Endothelial cell of umbilical vein (primary cell): Measurements from ENCODE around the gene SLC16A7. TPM values are rescaled to one million over a fixed set of nuclear protein-coding genes. Genes with fewer than 3 reads are reported as not detected.

Experiments
- BruUV-seq: library from RNA; stranded (reverse); fragments of 400-500 nt; replicated peaks from 2 replicates; lab custom pipeline; 2021; lab: Mats Ljungman, UMichigan
- CTCF ChIA-PET: fragments of 300-600, 350-600 bp; sonication (Branson Sonifier 250); formaldehyde crosslinking; loops from one replicate; lab custom pipeline; 2021; ENCODE audit warnings: antibody characterized with exemption, inconsistent platforms; lab: Charles Lee
- POLR2A ChIA-PET: fragments of 300-600, 350-600 bp; sonication (Branson Sonifier 250); formaldehyde crosslinking; loops from one replicate; lab custom pipeline; 2021; ENCODE audit warnings: antibody characterized with exemption, inconsistent platforms; lab: Charles Lee
- DNase-seq: peaks from one replicate; pipeline ENCODE4 v3.0.0-alpha.2; 2011; ENCODE audit warnings: low read depth, low spot score
- FAIRE-seq: peaks from 2 replicates; lab custom pipeline; 2011; peaks lifted over from hg19 to GRCh38; lab: Jason Lieb, UNC
- H2AFZ ChIP-seq: 2 replicates; pipeline ENCODE4 v1.6.0; 2012; ENCODE audit warnings: low read depth, low read length, control low read depth, inconsistent platforms
- H3K27ac ChIP-seq: 2 replicates; pipeline ENCODE4 v1.5.1; 2011; ENCODE audit warnings: low read depth, mild to moderate bottlenecking, control low read depth, low read length, moderate library complexity; ENCODE audit not compliant: insufficient read depth
- H3K27me3 ChIP-seq, 2 experiments: 2 replicates each; pipeline versions ENCODE4 v1.6.0 to v1.6.1; 2011; ENCODE audit warnings: low read length in 2 of 2, mixed read lengths in 1 of 2; ENCODE audit not compliant: control insufficient read depth in 2 of 2, insufficient read depth in 2 of 2
- H3K36me3 ChIP-seq, 2 experiments: 2 replicates in 1 of 2; 3 replicates in 1 of 2; pipeline ENCODE4 v1.5.1; 2011; ENCODE audit warnings: low read length in 2 of 2, mild to moderate bottlenecking in 1 of 2, moderate library complexity in 1 of 2; ENCODE audit not compliant: control insufficient read depth in 2 of 2, insufficient read depth in 2 of 2; ENCODE audit errors: extremely low read depth in 1 of 2
- H3K4me1 ChIP-seq: 3 replicates; pipeline ENCODE4 v1.5.1; 2011; ENCODE audit warnings: mild to moderate bottlenecking, low read length; ENCODE audit not compliant: control insufficient read depth, insufficient read depth; ENCODE audit errors: extremely low read depth
- H3K4me2 ChIP-seq: 2 replicates; pipeline ENCODE4 v1.6.1; 2011; ENCODE audit warnings: low read length, control low read depth, mixed read lengths; ENCODE audit not compliant: insufficient read depth
- H3K4me3 ChIP-seq, 3 experiments: fragments of 200-600 bp in 1 of 3; sonication (generic), shearing (Covaris generic) in 1 of 3; replicated peaks in 1 of 3; 2 replicates each; pipeline ENCODE4 v1.5.1; 2011 to 2016; ENCODE audit warnings: control low read depth in 3 of 3, low read length in 3 of 3, mild to moderate bottlenecking in 2 of 3, inconsistent platforms in 1 of 3, low read depth in 1 of 3, moderate library complexity in 1 of 3; ENCODE audit not compliant: insufficient read depth in 1 of 3
- H3K79me2 ChIP-seq: 2 replicates; pipeline ENCODE4 v1.6.0; 2012; ENCODE audit warnings: low read length, inconsistent platforms; ENCODE audit not compliant: control insufficient read depth, insufficient read depth
- H3K9ac ChIP-seq: replicated peaks from 2 replicates; pipeline ENCODE3; 2011; ENCODE audit warnings: low read length, control low read depth; ENCODE audit not compliant: insufficient read depth; ENCODE audit errors: extremely low read depth
- H3K9me1 ChIP-seq: replicated peaks from 3 replicates; pipeline ENCODE4 v1.6.0; 2011; ENCODE audit warnings: mild to moderate bottlenecking, low read length; ENCODE audit not compliant: control insufficient read depth, insufficient read depth; ENCODE audit errors: extremely low read depth
- H3K9me3 ChIP-seq: replicated peaks from 2 replicates; pipeline ENCODE4 v1.5.1; 2012; ENCODE audit warnings: low read length, inconsistent platforms; ENCODE audit not compliant: control insufficient read depth, insufficient read depth
- H4K20me1 ChIP-seq: replicated peaks from 2 replicates; pipeline ENCODE3; 2011; ENCODE audit warnings: mild to moderate bottlenecking, low read length; ENCODE audit not compliant: control insufficient read depth, insufficient read depth; ENCODE audit errors: extremely low read depth
- EZH2 ChIP-seq: IDR thresholded peaks from 2 replicates; pipeline ENCODE4 v1.6.1; 2012; ENCODE audit warnings: borderline replicate concordance, low read depth, mild to moderate bottlenecking, moderate library complexity, low read length, inconsistent platforms; ENCODE audit not compliant: severe bottlenecking
- FOS ChIP-seq: IDR thresholded peaks from 2 replicates; pipeline ENCODE4 v1.6.1; 2011; ENCODE audit warnings: mild to moderate bottlenecking, low read length, moderate library complexity, borderline replicate concordance; ENCODE audit not compliant: insufficient read depth
- GATA2 ChIP-seq: IDR thresholded peaks from 2 replicates; pipeline ENCODE4 v1.7.0; 2011; ENCODE audit warnings: low read depth, mild to moderate bottlenecking, moderate library complexity, mixed read lengths, low read length; ENCODE audit not compliant: insufficient read length, insufficient read depth
- JUN ChIP-seq: IDR thresholded peaks from 2 replicates; pipeline ENCODE4 v1.6.1; 2011; ENCODE audit warnings: borderline replicate concordance, low read depth; ENCODE audit not compliant: insufficient read length, insufficient read depth
- MYC ChIP-seq: IDR thresholded peaks from one replicate; pipeline ENCODE4 v1.6.1; 2011; ENCODE audit warnings: mild to moderate bottlenecking, low read depth, low read length
- POLR2A ChIP-seq: IDR thresholded peaks from 2 replicates; pipeline ENCODE4 v1.6.1; 2012; ENCODE audit warnings: low read depth, mild to moderate bottlenecking, control low read depth, low read length
- POLR2AphosphoS5 ChIP-seq: IDR thresholded peaks from 2 replicates; pipeline ENCODE4 v1.6.1; 2012; ENCODE audit warnings: low read depth, mild to moderate bottlenecking, control low read depth, low read length, moderate library complexity; ENCODE audit not compliant: insufficient read depth
- dilution Hi-C: fragments of 300-500 bp; cut with MboI; formaldehyde crosslinking; loops from one replicate; pipeline ENCODE4 v1.15.0; 2019; ENCODE audit warnings: low sequenced_read_pairs; ENCODE audit not compliant: extremely low pct_ligation_motif_present
- intact Hi-C: fragments of 100-400 bp; cut with micrococcal nuclease; formaldehyde crosslinking; loops from one replicate; pipeline ENCODE4 v1.10.0; 2022
- polyA plus RNA-seq, 4 experiments: library from polyadenylated mRNA; depleted of rRNA in 3 of 4; stranded (reverse) in 3 of 4; unstranded in 1 of 4; fragments of >200 nt; gene quantifications; 2 replicates each; pipeline versions ENCODE4 v1.2.1 to v1.2.3, GENCODE V29; 2011 to 2012; ENCODE audit warnings: missing spikeins in 1 of 4
- total RNA-seq: library from RNA; stranded (reverse); gene quantifications from 2 replicates; pipeline ENCODE4 v1.2.3, GENCODE V29; 2021
- TF ChIP-seq, protein P1 (sequence below): IDR thresholded peaks from 2 replicates; pipeline ENCODE4 v1.6.1; 2011; ENCODE audit not compliant: insufficient read depth, insufficient read length
- TF ChIP-seq, protein P2 (sequence below), 2 donors: IDR thresholded peaks; 1 replicate in 1 of 2; 2 replicates in 1 of 2; pipeline ENCODE4 v1.5.1; 2011; ENCODE audit warnings: low read length in 2 of 2, mild to moderate bottlenecking in 2 of 2, moderate library complexity in 2 of 2, control low read depth in 1 of 2, inconsistent platforms in 1 of 2, low read depth in 1 of 2; ENCODE audit not compliant: insufficient read depth in 1 of 2; ENCODE audit errors: extremely low read depth in 1 of 2

Gene SLC16A7
- total and polyA plus RNA-seq, 2 donors (not counting 3 experiments of a cell fraction or from before 2014, with no cell fraction given), result 2.9 to 8.9 TPM

DNA sequence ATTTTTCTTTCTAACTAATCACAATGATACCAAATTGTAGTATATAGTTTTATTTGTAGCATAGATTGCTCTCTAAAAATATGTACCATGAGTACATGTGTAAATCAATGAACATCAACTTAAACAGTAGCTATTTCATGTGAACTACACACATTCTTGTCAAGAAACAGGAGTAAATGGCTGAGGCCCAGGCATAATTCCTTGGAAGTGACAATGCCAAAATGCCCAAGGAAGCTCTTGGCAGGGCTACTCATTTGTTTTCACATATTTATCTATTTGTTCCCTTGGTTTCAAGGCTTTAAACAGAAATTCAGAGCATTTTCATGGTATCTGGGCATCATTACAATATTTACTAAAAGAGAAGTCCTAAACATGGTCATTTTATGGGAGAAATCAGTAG is 165.7 kb downstream of the SLC16A7 start:
- no peaks in the 10 kb centered on the region for H3K36me3 ChIP-seq
- no peaks in the 10 kb centered on the region for H3K27me3 ChIP-seq
- TF ChIP-seq, protein P1, sequence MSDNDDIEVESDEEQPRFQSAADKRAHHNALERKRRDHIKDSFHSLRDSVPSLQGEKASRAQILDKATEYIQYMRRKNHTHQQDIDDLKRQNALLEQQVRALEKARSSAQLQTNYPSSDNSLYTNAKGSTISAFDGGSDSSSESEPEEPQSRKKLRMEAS, result no peak
- TF ChIP-seq, protein P2, sequence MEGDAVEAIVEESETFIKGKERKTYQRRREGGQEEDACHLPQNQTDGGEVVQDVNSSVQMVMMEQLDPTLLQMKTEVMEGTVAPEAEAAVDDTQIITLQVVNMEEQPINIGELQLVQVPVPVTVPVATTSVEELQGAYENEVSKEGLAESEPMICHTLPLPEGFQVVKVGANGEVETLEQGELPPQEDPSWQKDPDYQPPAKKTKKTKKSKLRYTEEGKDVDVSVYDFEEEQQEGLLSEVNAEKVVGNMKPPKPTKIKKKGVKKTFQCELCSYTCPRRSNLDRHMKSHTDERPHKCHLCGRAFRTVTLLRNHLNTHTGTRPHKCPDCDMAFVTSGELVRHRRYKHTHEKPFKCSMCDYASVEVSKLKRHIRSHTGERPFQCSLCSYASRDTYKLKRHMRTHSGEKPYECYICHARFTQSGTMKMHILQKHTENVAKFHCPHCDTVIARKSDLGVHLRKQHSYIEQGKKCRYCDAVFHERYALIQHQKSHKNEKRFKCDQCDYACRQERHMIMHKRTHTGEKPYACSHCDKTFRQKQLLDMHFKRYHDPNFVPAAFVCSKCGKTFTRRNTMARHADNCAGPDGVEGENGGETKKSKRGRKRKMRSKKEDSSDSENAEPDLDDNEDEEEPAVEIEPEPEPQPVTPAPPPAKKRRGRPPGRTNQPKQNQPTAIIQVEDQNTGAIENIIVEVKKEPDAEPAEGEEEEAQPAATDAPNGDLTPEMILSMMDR (IDR thresholded peaks at IDR 0.05; ENCODE audit: extremely low read depth in 1 of 2, insufficient read depth in 1 of 2, low read depth in 1 of 2, low read length in 2 of 2), result no peak
- TF ChIP-seq POLR2AphosphoS5 (no peak), GATA2 (no peak), EZH2 (no peak), JUN (no peak), MYC (no peak), POLR2A (no peak), FOS (no peak)
- no peak overlapping the region for H3K27ac ChIP-seq
- no peaks in the 10 kb centered on the region for H3K9me3 ChIP-seq
- no peak overlapping the region for H3K9ac ChIP-seq
- no peaks in the 10 kb centered on the region for H4K20me1 ChIP-seq
- no peaks in the 10 kb centered on the region for H3K4me1 ChIP-seq
- CTCF ChIA-PET, result no interaction called here
- no peak overlapping the region for H3K4me3 ChIP-seq
- no peaks in the 10 kb centered on the region for H3K79me2 ChIP-seq
- FAIRE-seq (no peak), DNase-seq (no peak)
- no peak overlapping the region for H2AFZ ChIP-seq
- dilution Hi-C loops, result no loop called here
- no peak overlapping the region for H3K4me2 ChIP-seq
- intact Hi-C loops, result no loop called here
- POLR2A ChIA-PET, result no interaction called here
- no peaks in the 10 kb centered on the region for H3K9me1 ChIP-seq
- no TSS peak for BruUV-seq
